ENCODE measurements around the gene ETV7.
"Not testable (repeated sequence)": the region's sequence is repeated elsewhere in the genome, so short reads cannot be mapped to it uniquely, and the experiment has no call there.

The ETV7 gene

DNA sequence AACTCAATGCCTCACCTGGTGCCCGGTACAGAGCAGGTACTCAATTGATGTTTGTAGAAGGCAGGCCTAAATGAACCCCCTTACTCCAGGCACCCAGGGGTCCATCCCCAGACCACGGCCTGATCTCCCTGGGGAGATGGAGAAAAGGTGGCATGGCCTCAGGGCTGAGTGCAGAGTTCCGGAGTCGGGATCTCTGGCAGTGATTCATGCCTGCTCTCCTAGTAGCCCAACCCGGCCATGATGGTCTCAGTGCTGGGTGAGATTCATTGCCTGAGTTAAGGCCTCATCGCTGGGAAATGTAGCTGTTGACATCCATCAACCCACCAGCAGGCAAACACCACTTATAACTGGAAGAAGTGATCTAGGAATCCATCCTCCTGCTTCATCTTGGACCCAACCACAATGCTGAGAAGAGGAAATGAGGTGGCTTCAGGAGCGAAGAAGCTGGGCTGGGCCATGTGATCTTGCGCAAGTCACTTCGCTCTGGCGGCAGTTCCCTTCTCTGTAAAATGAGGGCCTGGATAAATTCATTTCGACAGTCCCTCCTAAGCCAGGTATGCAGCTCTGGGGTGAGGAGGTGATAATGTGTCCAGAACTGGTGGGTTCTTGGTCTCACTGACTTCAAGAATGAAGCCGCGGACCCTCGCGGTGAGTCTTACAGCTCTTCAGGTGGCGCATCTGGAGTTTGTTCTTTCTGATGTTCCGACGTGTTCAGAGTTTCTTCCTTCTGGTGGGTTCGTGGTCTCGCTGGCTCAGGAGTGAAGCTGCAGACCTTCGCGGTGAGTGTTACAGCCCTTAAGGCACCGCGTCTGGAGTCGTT, 24.7 kb downstream of the ETV7 start:
- DNase-seq: no peak

DNA sequence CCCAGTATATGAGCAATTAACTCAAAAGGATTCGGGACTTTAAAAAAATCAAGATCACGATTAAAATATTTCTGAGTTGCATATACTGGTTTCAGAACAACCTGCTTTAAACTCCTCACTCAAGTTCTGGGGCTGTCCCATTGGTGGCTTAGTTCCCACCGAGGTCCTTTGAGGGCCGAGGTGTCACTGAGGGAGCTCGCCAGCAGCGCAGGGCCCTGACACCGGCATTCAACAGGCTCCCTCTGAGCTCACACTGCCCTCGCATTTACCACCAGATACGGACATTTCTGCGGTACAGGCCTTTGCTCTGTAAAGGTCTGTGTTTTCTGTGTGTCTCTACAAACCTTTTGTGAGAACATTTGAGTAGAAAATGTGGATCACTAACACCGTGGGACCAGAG, 26.4 kb downstream of the ETV7 start:
- no peak for DNase-seq

DNA sequence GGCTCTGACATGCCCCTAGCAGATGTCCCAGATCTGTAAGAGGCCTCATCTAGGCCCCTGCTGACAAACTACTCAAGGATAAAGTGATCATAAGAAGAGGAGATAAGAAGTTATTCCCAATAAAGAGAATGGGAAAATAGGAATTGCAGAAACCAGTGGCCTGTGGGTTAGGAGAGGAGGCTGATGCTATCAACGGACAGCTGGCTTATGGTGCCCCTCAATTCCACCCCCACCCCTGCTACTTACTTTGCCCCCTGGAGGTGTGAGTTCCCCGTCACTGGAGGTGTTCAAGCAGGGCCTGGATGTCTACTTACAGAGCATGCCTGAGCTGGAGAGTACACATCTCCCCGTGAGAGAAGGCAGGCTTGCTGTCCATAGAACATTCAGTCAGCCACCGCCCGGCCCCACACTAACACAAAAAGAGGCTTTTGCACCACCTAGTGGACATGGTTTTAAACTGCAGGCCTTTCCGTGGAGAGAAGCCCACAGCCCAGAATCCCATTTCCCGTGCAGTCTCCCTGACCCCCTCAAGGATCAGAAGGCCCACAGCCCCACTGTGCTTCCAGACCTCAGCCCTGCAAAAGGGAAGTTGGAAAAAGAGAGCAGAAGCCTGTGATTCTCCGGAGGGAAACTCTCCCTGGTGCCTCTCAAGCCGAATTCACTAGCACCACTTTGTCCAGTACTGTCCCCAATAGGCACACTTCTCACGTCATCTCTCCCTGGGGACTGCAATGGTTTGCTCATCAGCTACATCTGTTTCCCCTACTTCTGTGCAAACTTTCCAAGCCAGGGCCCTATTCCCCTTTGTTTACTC, 27.0 kb downstream of the ETV7 start:
- DNase-seq: peak; percentile 54 to 56

GRCh38 chr6:36358226-36358915, 29.1 kb downstream of the ETV7 start:
- DNase-seq: no peak

- no peak for DNase-seq
Observed at GRCh38 chr6:36357872-36358225, 29.6 kb downstream of the ETV7 start.

- no peak for DNase-seq
Observed at GRCh38 chr6:36355819-36356218, 31.6 kb downstream of the ETV7 start.

DNA sequence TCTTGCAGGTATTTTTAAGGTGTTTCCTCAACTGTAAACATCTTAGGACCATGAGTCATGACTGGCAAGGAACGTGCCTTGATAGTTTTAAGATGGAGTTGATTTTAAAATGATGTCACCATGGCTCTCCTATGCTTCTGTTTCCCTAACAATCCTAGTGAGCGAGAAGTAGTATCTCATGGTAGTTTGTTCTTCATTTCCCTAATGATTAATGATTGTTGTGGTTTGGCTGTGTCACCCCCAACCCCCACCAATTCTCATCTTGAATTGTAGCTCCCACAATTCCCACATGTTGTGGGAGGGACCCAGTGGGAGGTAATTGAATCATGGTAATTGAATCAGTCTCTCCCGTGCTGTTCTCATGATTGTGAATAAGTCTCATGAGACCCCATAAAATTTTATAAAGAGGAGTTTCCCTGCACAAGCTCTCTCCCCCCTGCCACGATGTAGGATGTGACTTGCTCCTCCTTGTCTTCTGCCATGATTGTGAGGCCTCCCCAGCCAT, 34.0 kb downstream of the ETV7 start:
- DNase-seq: no peak

- no peak for DNase-seq
Observed at GRCh38 chr6:36352477-36353157, 34.9 kb downstream of the ETV7 start.

- DNase-seq: no peak
Observed at GRCh38 chr6:36350681-36351571, 36.5 kb downstream of the ETV7 start.

DNA sequence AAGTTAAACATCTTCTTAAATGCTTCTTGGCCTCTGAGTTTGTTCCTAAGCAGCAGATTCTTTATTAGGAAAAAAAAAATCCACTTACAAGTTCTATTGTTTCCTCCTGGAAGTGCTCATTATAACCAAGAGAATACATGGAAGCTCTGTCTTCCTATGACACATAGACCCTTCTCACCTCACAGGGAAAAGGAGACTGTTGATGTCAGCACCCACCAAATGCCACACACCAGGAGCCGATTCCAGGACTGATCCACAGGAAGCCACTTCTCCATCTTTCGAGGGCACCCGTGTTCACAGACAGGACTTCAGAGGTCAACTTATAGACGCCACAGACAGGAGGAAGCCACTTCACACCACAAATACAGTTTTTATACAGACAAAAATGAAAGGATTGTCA, 37.4 kb downstream of the ETV7 start:
- DNase-seq: no peak

- DNase-seq: no peak
Observed at GRCh38 chr6:36349240-36349639, 38.2 kb downstream of the ETV7 start.

DNA sequence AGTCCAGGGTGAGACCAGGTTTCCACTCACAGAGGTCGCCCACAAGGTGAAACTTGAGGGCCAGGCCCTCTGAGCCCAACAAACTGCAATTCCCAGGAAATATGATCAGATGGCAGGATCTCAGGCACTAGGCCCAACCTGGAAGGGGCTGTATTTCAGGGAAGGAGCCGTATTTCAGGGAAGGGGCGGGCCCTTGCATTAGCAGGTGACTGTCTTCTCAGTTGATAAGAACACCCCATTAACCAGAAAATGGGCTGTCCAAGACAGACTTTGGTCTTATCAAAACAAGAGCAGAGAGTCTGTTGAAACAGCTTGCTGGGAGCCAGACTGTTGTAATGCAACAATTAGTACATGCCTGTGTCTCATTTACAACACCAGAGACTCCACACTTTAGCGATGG, 39.8 kb downstream of the ETV7 start:
- no peak for DNase-seq

DNA sequence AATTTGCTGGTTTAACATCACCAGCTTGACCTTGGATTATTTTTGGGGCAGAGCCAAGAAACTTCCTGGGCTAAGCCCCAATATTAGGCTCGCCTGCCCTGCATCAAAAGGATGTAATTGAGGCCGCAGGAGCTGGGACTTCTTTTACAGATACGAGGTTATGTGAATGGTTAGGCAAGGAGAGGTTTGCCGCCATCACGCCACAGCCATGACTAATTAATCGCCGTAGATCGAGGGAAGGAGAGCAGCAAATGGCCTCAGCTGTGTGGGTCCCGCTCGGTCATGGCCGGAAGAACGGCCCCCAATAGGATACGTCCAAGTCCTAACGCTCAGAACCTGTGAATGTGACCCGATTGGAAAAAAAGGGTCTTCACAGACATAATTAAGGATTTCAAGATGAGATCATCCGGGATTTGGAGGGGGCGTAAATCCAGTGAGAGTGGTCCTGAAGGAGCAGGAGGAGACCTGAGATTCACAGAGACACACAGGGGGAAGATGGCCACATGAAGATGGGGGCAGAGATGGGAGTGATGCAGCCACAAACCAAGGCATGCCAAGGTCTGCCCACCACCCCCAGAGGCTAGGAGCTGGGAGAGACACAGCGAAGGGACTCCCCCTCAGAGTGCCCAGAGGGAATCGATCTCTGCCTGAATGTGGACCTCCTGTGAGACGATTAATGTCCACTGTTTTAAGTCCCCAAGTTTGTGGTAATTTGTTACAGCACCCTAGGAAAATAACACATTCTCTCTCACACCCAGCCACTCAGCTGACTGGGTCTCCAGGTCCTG, 40.8 kb downstream of the ETV7 start:
- DNase-seq: no peak

GRCh38 chr6:36345681-36346466, 41.6 kb downstream of the ETV7 start:
- no peak for DNase-seq

- no peak for DNase-seq
Observed at GRCh38 chr6:36343109-36343680, 44.3 kb downstream of the ETV7 start.

- DNase-seq: peak; percentile 73 to 74
Observed at GRCh38 chr6:36340618-36341454, 46.6 kb downstream of the ETV7 start.

GRCh38 chr6:36340306-36340617, 47.2 kb downstream of the ETV7 start:
- no peak for DNase-seq

- no peak for DNase-seq
Observed at GRCh38 chr6:36339146-36339545, 48.3 kb downstream of the ETV7 start.

DNA sequence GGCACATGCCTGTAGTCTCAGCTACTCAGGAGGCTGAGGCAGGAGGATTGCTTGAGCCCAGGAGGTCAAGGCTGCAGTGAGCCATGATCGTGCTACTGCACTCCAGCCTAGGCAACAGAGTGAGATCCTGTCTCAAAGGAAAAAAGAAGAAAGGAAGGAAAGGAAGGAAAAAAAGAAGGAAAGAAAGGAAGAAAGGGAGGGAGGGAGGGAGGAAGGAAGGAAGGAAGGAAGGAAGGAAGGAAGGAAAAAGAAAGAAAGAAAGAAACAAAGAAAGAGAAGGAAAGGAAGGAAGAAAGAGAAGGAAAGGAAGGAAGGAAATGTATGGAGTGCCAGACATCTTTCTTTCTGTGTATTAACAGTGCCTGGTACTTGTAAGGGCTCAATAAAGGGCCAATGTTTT, 49.2 kb downstream of the ETV7 start:
- not testable (repeated sequence) for DNase-seq
